Neuronal stem cell (in vitro differentiated cells): ENCODE measurements around the gene KIF22.

Experiments
- DNase-seq: peaks from one replicate; pipeline ENCODE4 v3.0.0-alpha.2; 2013; ENCODE audit warnings: low spot score
- H2AFZ ChIP-seq: one replicate; pipeline ENCODE4 v1.6.1; 2013; ENCODE audit warnings: mild to moderate bottlenecking, low read length, inconsistent platforms
- H2AK5ac ChIP-seq: 2 replicates; pipeline ENCODE4 v1.6.1; 2013; ENCODE audit warnings: low read depth, mild to moderate bottlenecking, inconsistent platforms, low read length, moderate library complexity, mixed read lengths
- H2BK120ac ChIP-seq: 2 replicates; pipeline ENCODE4 v1.6.1; 2013; ENCODE audit warnings: low read depth, mild to moderate bottlenecking, inconsistent platforms, low read length, moderate library complexity, mixed read lengths
- H2BK12ac ChIP-seq: one replicate; pipeline ENCODE4 v1.6.1; 2013; ENCODE audit warnings: low read length, inconsistent platforms
- H2BK15ac ChIP-seq: 2 replicates; pipeline ENCODE4 v1.6.1; 2013; ENCODE audit warnings: mild to moderate bottlenecking, low read length, inconsistent platforms, mixed read lengths
- H2BK5ac ChIP-seq: one replicate; pipeline ENCODE4 v1.6.1; 2013; ENCODE audit warnings: inconsistent platforms, mild to moderate bottlenecking, low read length, moderate library complexity
- H3K14ac ChIP-seq: one replicate; pipeline ENCODE4 v1.6.1; 2013; ENCODE audit warnings: low read length, inconsistent platforms
- H3K18ac ChIP-seq: 2 replicates; pipeline ENCODE4 v1.6.1; 2013; ENCODE audit warnings: low read length, inconsistent platforms
- H3K23ac ChIP-seq: 2 replicates; pipeline ENCODE4 v1.6.1; 2013; ENCODE audit warnings: low read depth, mild to moderate bottlenecking, mixed read lengths, low read length, inconsistent platforms; ENCODE audit not compliant: poor library complexity
- H3K27ac ChIP-seq: replicated peaks from 3 replicates; pipeline ENCODE4 v1.5.1; 2013; ENCODE audit warnings: low read length, inconsistent platforms
- H3K27me3 ChIP-seq, 3 experiments: 2 replicates each; pipeline ENCODE4 v1.6.1; 2013; ENCODE audit warnings: low read length in 3 of 3, mild to moderate bottlenecking in 2 of 3, inconsistent platforms in 1 of 3, low read depth in 1 of 3, mixed read lengths in 1 of 3, moderate library complexity in 1 of 3; ENCODE audit not compliant: control insufficient read depth in 3 of 3, insufficient read depth in 3 of 3
- H3K36me3 ChIP-seq, 2 donors: replicated peaks in 1 of 2; 2 replicates each; pipeline ENCODE4 v1.6.1; 2013; ENCODE audit warnings: low read length in 2 of 2; ENCODE audit not compliant: control insufficient read depth in 2 of 2, insufficient read depth in 2 of 2
- H3K4ac ChIP-seq: 2 replicates; pipeline ENCODE4 v1.6.1; 2013; ENCODE audit warnings: inconsistent platforms, mild to moderate bottlenecking, low read length, moderate library complexity
- H3K4me1 ChIP-seq, 2 donors: 1 replicate in 1 of 2; 2 replicates in 1 of 2; pipeline ENCODE4 v1.6.1; 2013; ENCODE audit warnings: low read length in 2 of 2, low read depth in 1 of 2; ENCODE audit not compliant: control insufficient read depth in 2 of 2, insufficient read depth in 1 of 2
- H3K4me2 ChIP-seq: one replicate; pipeline ENCODE4 v1.6.1; 2013; ENCODE audit warnings: mild to moderate bottlenecking, low read length, inconsistent platforms; ENCODE audit not compliant: insufficient read depth, poor library complexity, severe bottlenecking
- H3K4me3 ChIP-seq, 2 donors: 2 replicates each; pipeline ENCODE4 v1.5.1; 2013; ENCODE audit warnings: low read length in 2 of 2, mild to moderate bottlenecking in 2 of 2, inconsistent platforms in 1 of 2, moderate library complexity in 1 of 2
- H3K79me1 ChIP-seq: one replicate; pipeline ENCODE4 v1.6.1; 2013; ENCODE audit warnings: low read depth, mild to moderate bottlenecking, inconsistent platforms, low read length, moderate library complexity
- H3K9ac ChIP-seq: one replicate; pipeline ENCODE4 v1.6.1; 2013; ENCODE audit warnings: mild to moderate bottlenecking, low read depth, low read length, inconsistent platforms; ENCODE audit not compliant: poor library complexity
- H3K9me3 ChIP-seq, 2 donors: replicated peaks in 1 of 2; 2 replicates each; pipeline versions ENCODE3 to v1.6.1; 2013; ENCODE audit warnings: low read length in 2 of 2, mild to moderate bottlenecking in 2 of 2, inconsistent platforms in 1 of 2, low read depth in 1 of 2, mixed read lengths in 1 of 2, moderate library complexity in 1 of 2; ENCODE audit not compliant: control insufficient read depth in 2 of 2, insufficient read depth in 1 of 2
- H4K8ac ChIP-seq: one replicate; pipeline ENCODE4 v1.6.1; 2013; ENCODE audit warnings: low read depth, mild to moderate bottlenecking, inconsistent platforms, low read length, moderate library complexity
- H4K91ac ChIP-seq: one replicate; pipeline ENCODE4 v1.6.1; 2013; ENCODE audit warnings: low read length, low read depth, mild to moderate bottlenecking, inconsistent platforms; ENCODE audit not compliant: poor library complexity
- WGBS, 2 donors: extraction: QIAGEN DNeasy Blood & Tissue Kit; methylation state at CpG; one replicate each; pipeline ENCODE4 v1.1.7; 2013; ENCODE audit warnings: missing lambda C conversion rate in 2 of 2, mixed read lengths in 1 of 2; ENCODE audit not compliant: insufficient read length in 2 of 2, insufficient replicate concordance in 1 of 2; ENCODE audit errors: extremely low coverage in 2 of 2; 5-methylcytosine and 5-hydroxymethylcytosine counted together

The KIF22 gene

GRCh38 chr16:29845656-29846055 lies 55.1 kb downstream of the KIF22 start:
- H3K27me3 ChIP-seq, result no peaks in the 10 kb centered on the region
- no peak overlapping the region for H2AK5ac ChIP-seq
- no peak overlapping the region for H2BK120ac ChIP-seq
- H4K91ac ChIP-seq, result no peak overlapping the region
- no peak overlapping the region for H3K4me3 ChIP-seq
- H3K4me1 ChIP-seq, result peaks cover 0 to 3% of the 10 kb centered on the region in 2 donors
- no peak overlapping the region for H2BK12ac ChIP-seq
- no peak overlapping the region for H3K14ac ChIP-seq
- no peaks in the 10 kb centered on the region for H3K36me3 ChIP-seq
- no peak for DNase-seq
- H3K9me3 ChIP-seq, result no peaks in the 10 kb centered on the region
- no peak overlapping the region for H2AFZ ChIP-seq
- no peak overlapping the region for H3K18ac ChIP-seq
- no peak overlapping the region for H2BK5ac ChIP-seq
- H3K4me2 ChIP-seq, result no peak overlapping the region
- peak overlapping the region; percentile 25 for H3K23ac ChIP-seq
- H2BK15ac ChIP-seq, result no peak overlapping the region
- no peak overlapping the region for H3K9ac ChIP-seq
- no CpG with 5 or more reads among the region's 18 CpGs for WGBS, 2 donors
- no peak overlapping the region for H4K8ac ChIP-seq
- no peak overlapping the region for H3K4ac ChIP-seq
- H3K27ac ChIP-seq, result no peak overlapping the region
- no peaks in the 10 kb centered on the region for H3K79me1 ChIP-seq

- H2BK5ac ChIP-seq, result peak overlapping the region; percentile 16
- H4K8ac ChIP-seq, result no peak overlapping the region
- peak overlapping the region; percentile 64 for H2AK5ac ChIP-seq
- peaks cover 0 to 3% of the 10 kb centered on the region in 2 donors for H3K4me1 ChIP-seq
- DNase-seq, result no peak
- H3K36me3 ChIP-seq, result no peaks in the 10 kb centered on the region
- no peak overlapping the region for H3K4me2 ChIP-seq
- H3K18ac ChIP-seq, result no peak overlapping the region
- H3K27me3 ChIP-seq, result no peaks in the 10 kb centered on the region
- no peak overlapping the region for H3K14ac ChIP-seq
- no peak overlapping the region for H2BK12ac ChIP-seq
- no peaks in the 10 kb centered on the region for H3K9me3 ChIP-seq
- H3K9ac ChIP-seq, result no peak overlapping the region
- H3K27ac ChIP-seq, result no peak overlapping the region
- H2BK120ac ChIP-seq, result no peak overlapping the region
- H3K23ac ChIP-seq, result no peak overlapping the region
- H3K79me1 ChIP-seq, result no peaks in the 10 kb centered on the region
- no CpG with 5 or more reads among the region's 15 CpGs for WGBS, 2 donors
- H4K91ac ChIP-seq, result peak overlapping the region; percentile 20
- no peak overlapping the region for H3K4me3 ChIP-seq
- no peak overlapping the region for H3K4ac ChIP-seq
- no peak overlapping the region for H2AFZ ChIP-seq
- no peak overlapping the region for H2BK15ac ChIP-seq
Measured at GRCh38 chr16:29848420-29849297, 58.1 kb downstream of the KIF22 start.

GRCh38 chr16:29849505-29849904 lies 59.0 kb downstream of the KIF22 start:
- Histone ChIP-seq H4K8ac (no peak overlapping the region), H2BK120ac (no peak overlapping the region), H3K4ac (no peak overlapping the region), H3K36me3 (no peaks in the 10 kb centered on the region), H3K14ac (no peak overlapping the region), H3K79me1 (no peaks in the 10 kb centered on the region), H3K27me3 (no peaks in the 10 kb centered on the region), H3K4me1 (peaks cover 0 to 3% of the 10 kb centered on the region in 2 donors), H3K18ac (no peak overlapping the region), H2AK5ac (no peak overlapping the region), H3K27ac (peak overlapping the region; percentile 33), H2AFZ (peak overlapping the region; percentile 68), H4K91ac (no peak overlapping the region), H2BK5ac (no peak overlapping the region), H2BK12ac (no peak overlapping the region), H3K4me2 (no peak overlapping the region), H2BK15ac (no peak overlapping the region), H3K23ac (no peak overlapping the region), H3K9me3 (no peaks in the 10 kb centered on the region), H3K4me3 (no peak overlapping the region), H3K9ac (no peak overlapping the region)
- DNase-seq, result no peak
- WGBS, 2 donors, result no CpG with 5 or more reads among the region's 5 CpGs

GRCh38 chr16:29850998-29851397 lies 60.4 kb downstream of the KIF22 start:
- Histone ChIP-seq H3K4ac (no peak overlapping the region), H3K36me3 (no peaks in the 10 kb centered on the region), H2BK12ac (no peak overlapping the region), H2BK5ac (no peak overlapping the region), H3K23ac (no peak overlapping the region), H2BK120ac (no peak overlapping the region), H3K4me2 (no peak overlapping the region), H3K9me3 (no peaks in the 10 kb centered on the region), H3K18ac (no peak overlapping the region), H3K14ac (no peak overlapping the region), H4K8ac (no peak overlapping the region), H2AK5ac (no peak overlapping the region), H3K79me1 (no peaks in the 10 kb centered on the region), H3K4me1 (peaks cover 0 to 3% of the 10 kb centered on the region in 2 donors), H2AFZ (no peak overlapping the region), H3K9ac (no peak overlapping the region), H2BK15ac (no peak overlapping the region), H3K4me3 (no peak overlapping the region), H4K91ac (no peak overlapping the region), H3K27ac (no peak overlapping the region), H3K27me3 (no peaks in the 10 kb centered on the region)
- no CpG with 5 or more reads among the region's 3 CpGs for WGBS, 2 donors
- DNase-seq, result no peak
